Tibial artery (tissue), 4 donors: ENCODE measurements around the gene CEP350.
"Not testable (repeated sequence)": the region's sequence is repeated elsewhere in the genome, so short reads cannot be mapped to it uniquely, and the experiment has no call there.

Experiments
- DNase-seq, 2 donors: peaks; one replicate each; pipeline ENCODE4 v3.0.0-alpha.2; 2019
- H3K27ac ChIP-seq, 2 donors: fragments of 200-600 bp; sonication (generic) in 1 of 2; 1 replicate in 1 of 2; 2 replicates in 1 of 2; pipeline ENCODE4 v1.5.1; 2018 to 2019; ENCODE audit warnings: mild to moderate bottlenecking in 1 of 2
- H3K27me3 ChIP-seq, 2 donors: fragments of 200-600 bp; sonication (generic) in 1 of 2; one replicate each; pipeline versions ENCODE4 v1.5.1 to v1.6.0; 2016 to 2019
- H3K36me3 ChIP-seq, 3 donors: fragments of 200-600 bp; sonication (generic) in 2 of 3; one replicate each; pipeline ENCODE4 v1.5.1; 2016 to 2019; ENCODE audit warnings: mild to moderate bottlenecking in 2 of 3
- H3K4me1 ChIP-seq, 4 donors: fragments of 200-600 bp; sonication (generic) in 2 of 4; 1 replicate in 3 of 4; 2 replicates in 1 of 4; pipeline ENCODE4 v1.5.1; 2016 to 2019
- H3K4me3 ChIP-seq, 2 donors: fragments of 200-600 bp; sonication (generic) in 1 of 2; 1 replicate in 1 of 2; 2 replicates in 1 of 2; pipeline ENCODE4 v1.5.1; 2018 to 2019; ENCODE audit warnings: mild to moderate bottlenecking in 2 of 2
- H3K9me3 ChIP-seq, 3 donors: fragments of 200-600 bp; sonication (generic) in 1 of 3; one replicate each; pipeline ENCODE4 v1.5.1; 2016 to 2019
- CTCF ChIP-seq, 2 experiments: fragments of 200-600 bp in 1 of 2; fragments of 450-650 bp in 1 of 2; IDR thresholded peaks; one replicate each; pipeline ENCODE4 v1.5.1; 2017 to 2019; ENCODE audit warnings: antibody characterized with exemption in 2 of 2, mild to moderate bottlenecking in 1 of 2, moderate library complexity in 1 of 2
- intact Hi-C: fragments of 100-400 bp; cut with DNase I; formaldehyde crosslinking; loops from one replicate; pipeline ENCODE4 v1.15.0; 2023; ENCODE audit warnings: low total_unique reads

The CEP350 gene

GRCh38 chr1:179955731-179956130 lies 1.1 kb downstream of the CEP350 start:
- intact Hi-C loops, result no loop called here
- Histone ChIP-seq H3K27ac (peak overlapping the region; percentile 98), H3K9me3 (no peaks in the 10 kb centered on the region), H3K36me3 (no peaks in the 10 kb centered on the region), H3K27me3 (no peaks in the 10 kb centered on the region), H3K4me3 (peak overlapping the region; percentile 90 to 97), H3K4me1 (peaks cover 0 to 44% (median 14%) of the 10 kb centered on the region in 4 donors)
- TF ChIP-seq CTCF (IDR thresholded peaks at IDR 0.05), result no peak
- DNase-seq, result no peak

GRCh38 chr1:179958359-179958758 lies 3.7 kb downstream of the CEP350 start:
- H3K36me3 ChIP-seq, result no peaks in the 10 kb centered on the region
- no peak for TF ChIP-seq CTCF (IDR thresholded peaks at IDR 0.05)
- no peaks in the 10 kb centered on the region for H3K27me3 ChIP-seq
- intact Hi-C loops, result no loop called here
- DNase-seq, result no peak
- H3K27ac ChIP-seq, result peak overlapping the region in 1 of 2 donors; percentile 4
- no peaks in the 10 kb centered on the region for H3K9me3 ChIP-seq
- H3K4me1 ChIP-seq, result peaks cover 0 to 42% (median 14%) of the 10 kb centered on the region in 4 donors
- H3K4me3 ChIP-seq, result no peak overlapping the region

- DNase-seq, H3K27ac ChIP-seq, H3K4me3 ChIP-seq, H3K36me3 ChIP-seq, H3K27me3 ChIP-seq, H3K9me3 ChIP-seq, intact Hi-C loops: not testable (repeated sequence)
- H3K4me1 ChIP-seq, result peaks cover 0 to 53% (median 13%) of the 10 kb centered on the region in 4 donors
These were observed 7.6 kb downstream of the CEP350 start for GRCh38 chr1:179962168-179962567.

GRCh38 chr1:179966551-179966950 lies 11.9 kb downstream of the CEP350 start:
- TF ChIP-seq CTCF (IDR thresholded peaks at IDR 0.05), result no peak
- H3K27me3 ChIP-seq, result no peaks in the 10 kb centered on the region
- no peaks in the 10 kb centered on the region for H3K9me3 ChIP-seq
- H3K4me3 ChIP-seq, result no peak overlapping the region
- H3K36me3 ChIP-seq, result no peaks in the 10 kb centered on the region
- H3K4me1 ChIP-seq, result peaks cover 0 to 73% (median 31%) of the 10 kb centered on the region in 4 donors
- no peak for DNase-seq
- intact Hi-C loops, result no loop called here
- peak overlapping the region in 1 of 2 donors; percentile 12 for H3K27ac ChIP-seq

DNA sequence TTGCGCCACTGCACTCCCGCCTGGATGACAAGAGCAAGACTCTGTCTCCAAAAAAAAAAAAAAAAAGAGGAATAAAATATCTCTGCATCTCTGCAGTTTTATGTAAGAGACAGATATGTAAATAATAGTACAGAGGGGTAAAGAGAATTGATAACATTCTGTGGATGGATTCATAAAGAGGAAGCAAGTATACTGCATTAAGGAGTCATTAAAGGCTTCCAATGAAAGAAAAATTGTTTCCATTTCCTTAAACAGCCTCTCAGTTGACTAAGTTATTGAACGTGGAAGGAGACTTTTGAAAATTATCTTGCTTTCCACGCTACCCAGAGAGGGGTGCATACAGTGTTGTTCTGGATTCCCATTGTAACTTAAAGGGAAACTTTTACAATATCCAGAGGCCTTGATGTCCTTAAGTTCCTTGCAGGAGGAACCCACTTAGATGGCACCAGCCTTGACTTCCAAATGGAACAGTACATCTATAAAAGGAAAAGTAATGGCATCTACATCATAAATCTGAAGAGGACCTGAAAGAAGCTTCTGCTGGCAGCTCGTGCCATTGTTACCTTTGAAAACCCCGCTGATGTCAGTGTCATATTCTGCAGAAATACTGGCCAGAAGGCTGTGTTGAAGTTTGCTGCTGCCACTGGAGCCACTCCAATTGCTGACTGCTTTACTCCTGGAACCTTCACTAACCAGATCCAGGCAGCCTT lies 13.8 kb downstream of the CEP350 start:
- DNase-seq, result no peak
- Histone ChIP-seq H3K27ac (peak overlapping the region; percentile 75), H3K4me3 (no peak overlapping the region), H3K9me3 (no peaks in the 10 kb centered on the region), H3K36me3 (no peaks in the 10 kb centered on the region), H3K27me3 (no peaks in the 10 kb centered on the region), H3K4me1 (peaks cover 0 to 91% (median 31%) of the 10 kb centered on the region in 4 donors)
- intact Hi-C loops, result no loop called here
- no peak for TF ChIP-seq CTCF (IDR thresholded peaks at IDR 0.05)

DNA sequence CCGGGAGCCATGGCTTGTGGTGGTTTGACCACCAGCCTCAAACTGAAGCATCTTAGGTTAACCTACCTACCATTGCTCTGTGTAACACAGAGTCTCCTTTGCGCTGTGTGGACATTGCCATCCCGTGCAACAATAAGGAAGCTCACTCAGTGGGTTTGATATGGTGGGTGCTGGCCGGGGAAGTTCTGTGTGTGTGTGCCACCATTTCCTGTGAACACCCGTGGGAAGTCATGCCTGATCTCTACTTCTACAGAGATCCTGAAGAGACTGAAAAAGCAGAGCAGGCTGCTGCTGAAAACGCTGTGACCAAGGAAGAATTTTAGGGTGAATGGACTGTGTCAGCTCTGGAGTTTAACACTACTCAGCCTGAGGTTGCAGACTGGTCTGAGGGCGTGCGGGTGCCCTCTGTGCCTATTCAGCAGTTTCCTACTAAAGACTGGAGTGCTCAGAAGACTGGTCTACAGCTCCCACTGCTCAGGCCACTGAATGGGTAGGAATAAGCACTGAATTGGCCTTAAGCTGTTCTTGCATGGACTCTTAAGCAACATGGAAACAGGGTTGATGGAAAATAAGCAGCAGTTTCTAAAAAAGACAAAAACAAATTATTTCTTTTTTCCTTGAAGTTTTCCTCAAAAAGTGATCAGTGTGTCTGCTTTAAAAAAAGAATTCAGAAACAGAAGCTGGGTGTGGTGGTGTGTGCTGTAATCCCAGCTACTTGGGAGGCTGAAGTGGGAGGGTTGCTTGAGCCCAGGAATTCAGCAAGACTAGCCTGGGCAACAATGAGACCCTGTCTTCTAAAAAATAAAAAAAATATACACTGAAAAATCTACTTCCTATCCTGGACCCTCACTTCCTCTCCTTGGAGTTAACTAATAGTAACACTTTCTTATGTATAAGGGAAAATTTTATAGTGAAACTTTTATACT lies 14.6 kb downstream of the CEP350 start:
- Histone ChIP-seq H3K4me3 (peak overlapping the region in 1 of 2 donors; percentile 1), H3K4me1 (peaks cover 0 to 89% (median 31%) of the 10 kb centered on the region in 4 donors), H3K27me3 (no peaks in the 10 kb centered on the region), H3K36me3 (no peaks in the 10 kb centered on the region), H3K27ac (peak overlapping the region; percentile 75), H3K9me3 (no peaks in the 10 kb centered on the region)
- DNase-seq, result peak in 1 of 2 donors; percentile 45
- no peak for TF ChIP-seq CTCF (IDR thresholded peaks at IDR 0.05)
- intact Hi-C loops, result no loop called here
